Vagina (tissue), 2 donors: ENCODE measurements around the gene TRIM66.

Source experiments
- POLR2A ChIP-seq, 2 donors: fragments of 450-650 bp; IDR thresholded peaks; one replicate each; pipeline ENCODE4 v1.6.1; 2017; ENCODE audit warnings: antibody characterized with exemption in 2 of 2, mild to moderate bottlenecking in 2 of 2, moderate library complexity in 2 of 2
- POLR2AphosphoS5 ChIP-seq, 2 donors: sonication (generic); formaldehyde crosslinking; IDR thresholded peaks; one replicate each; pipeline ENCODE4 v1.9.0; 2017; ENCODE audit warnings: antibody characterized with exemption in 2 of 2, mild to moderate bottlenecking in 2 of 2, low read depth in 1 of 2; ENCODE audit not compliant: insufficient read depth in 1 of 2
- TF ChIP-seq, protein P1 (sequence below), 3 experiments: fragments of 450-650 bp in 2 of 3; fragments of 200-600 bp in 1 of 3; sonication (generic) in 1 of 3; IDR thresholded peaks; one replicate each; pipeline ENCODE4 v1.5.1; 2017 to 2019; ENCODE audit warnings: antibody characterized with exemption in 3 of 3, mild to moderate bottlenecking in 2 of 3, moderate library complexity in 2 of 3

DNA sequence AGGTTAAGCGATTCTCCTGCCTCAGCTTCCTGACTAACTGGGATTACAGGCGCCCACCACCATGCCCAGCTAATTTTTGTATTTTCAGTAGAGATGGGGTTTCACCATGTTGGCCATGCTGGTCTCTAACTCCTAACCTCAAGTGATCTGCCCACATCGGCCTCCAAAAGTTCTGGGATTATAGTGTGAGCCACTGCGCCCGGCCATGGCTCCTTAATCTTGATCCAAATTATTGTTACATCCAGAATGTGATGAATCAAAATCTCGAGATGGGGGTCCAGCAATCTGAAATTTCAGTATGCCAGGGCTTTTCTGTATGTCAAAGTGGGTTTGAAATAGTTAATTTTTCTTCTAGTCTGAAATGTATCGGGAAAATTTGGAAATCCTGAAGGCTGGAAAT, 3.9 kb upstream of the TRIM66 start:
- TF ChIP-seq POLR2A (IDR thresholded peaks at IDR 0.05) (no peak), POLR2AphosphoS5 (IDR thresholded peaks at IDR 0.05; ENCODE audit: insufficient read depth in 1 of 2, low read depth in 1 of 2) (no peak)
- TF ChIP-seq, protein P1, sequence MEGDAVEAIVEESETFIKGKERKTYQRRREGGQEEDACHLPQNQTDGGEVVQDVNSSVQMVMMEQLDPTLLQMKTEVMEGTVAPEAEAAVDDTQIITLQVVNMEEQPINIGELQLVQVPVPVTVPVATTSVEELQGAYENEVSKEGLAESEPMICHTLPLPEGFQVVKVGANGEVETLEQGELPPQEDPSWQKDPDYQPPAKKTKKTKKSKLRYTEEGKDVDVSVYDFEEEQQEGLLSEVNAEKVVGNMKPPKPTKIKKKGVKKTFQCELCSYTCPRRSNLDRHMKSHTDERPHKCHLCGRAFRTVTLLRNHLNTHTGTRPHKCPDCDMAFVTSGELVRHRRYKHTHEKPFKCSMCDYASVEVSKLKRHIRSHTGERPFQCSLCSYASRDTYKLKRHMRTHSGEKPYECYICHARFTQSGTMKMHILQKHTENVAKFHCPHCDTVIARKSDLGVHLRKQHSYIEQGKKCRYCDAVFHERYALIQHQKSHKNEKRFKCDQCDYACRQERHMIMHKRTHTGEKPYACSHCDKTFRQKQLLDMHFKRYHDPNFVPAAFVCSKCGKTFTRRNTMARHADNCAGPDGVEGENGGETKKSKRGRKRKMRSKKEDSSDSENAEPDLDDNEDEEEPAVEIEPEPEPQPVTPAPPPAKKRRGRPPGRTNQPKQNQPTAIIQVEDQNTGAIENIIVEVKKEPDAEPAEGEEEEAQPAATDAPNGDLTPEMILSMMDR (IDR thresholded peaks at IDR 0.05), result no peak
